ENCODE data around the gene NKAIN2.

The NKAIN2 gene

DNA sequence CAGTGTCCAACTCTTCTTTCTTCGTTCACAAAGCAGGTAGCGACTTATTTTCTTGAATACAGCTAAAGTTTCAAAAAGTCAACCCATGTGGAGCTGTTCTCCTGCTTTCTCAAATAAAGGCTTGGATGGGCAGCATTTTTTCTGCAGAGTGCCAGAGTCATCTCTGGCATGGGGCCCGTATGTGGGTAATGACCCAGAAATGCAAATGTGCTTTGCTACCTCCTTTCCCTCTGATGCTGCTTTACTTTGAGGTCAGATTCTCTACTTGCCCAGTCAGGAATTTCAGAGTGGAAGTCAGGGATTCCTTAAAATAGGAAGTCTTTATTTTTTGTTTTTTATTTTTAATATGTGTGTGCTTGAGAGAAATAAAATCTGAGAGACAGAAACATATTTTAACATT lies 4.9 kb downstream of the NKAIN2 start:
- DNase-seq: peak in 9 of 14 donors; percentile 15 to 85 (median 34)

- no peak for DNase-seq
These were observed 6.5 kb downstream of the NKAIN2 start for GRCh38 chr6:123810214-123810613.

- DNase-seq: no peak
These were observed 7.3 kb downstream of the NKAIN2 start for GRCh38 chr6:123810948-123811347.

- no peak for DNase-seq
These were observed 7.7 kb downstream of the NKAIN2 start for GRCh38 chr6:123811378-123811777.

DNA sequence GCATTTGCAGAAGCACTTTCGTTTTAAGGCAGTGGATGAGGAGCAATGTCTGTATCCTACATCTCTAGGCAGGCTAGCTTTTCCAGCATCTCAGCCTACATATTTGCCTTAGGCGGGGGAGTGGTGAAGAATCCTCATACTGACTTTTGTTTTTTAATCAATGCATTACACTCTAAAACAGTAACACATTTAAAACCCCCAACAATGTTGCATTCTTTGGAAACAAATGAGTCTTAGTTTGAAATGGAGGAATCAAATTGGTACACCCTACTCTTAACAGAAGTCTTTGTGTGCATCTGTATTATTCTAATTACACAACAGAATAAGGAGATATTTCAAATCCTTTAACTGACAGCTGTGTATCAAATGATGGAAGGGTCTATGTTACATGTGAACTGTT lies 9.0 kb downstream of the NKAIN2 start:
- DNase-seq: peak in 1 of 14 donors; percentile 20

- no peak for DNase-seq
These were observed 17.4 kb downstream of the NKAIN2 start for GRCh38 chr6:123821112-123821511.

DNA sequence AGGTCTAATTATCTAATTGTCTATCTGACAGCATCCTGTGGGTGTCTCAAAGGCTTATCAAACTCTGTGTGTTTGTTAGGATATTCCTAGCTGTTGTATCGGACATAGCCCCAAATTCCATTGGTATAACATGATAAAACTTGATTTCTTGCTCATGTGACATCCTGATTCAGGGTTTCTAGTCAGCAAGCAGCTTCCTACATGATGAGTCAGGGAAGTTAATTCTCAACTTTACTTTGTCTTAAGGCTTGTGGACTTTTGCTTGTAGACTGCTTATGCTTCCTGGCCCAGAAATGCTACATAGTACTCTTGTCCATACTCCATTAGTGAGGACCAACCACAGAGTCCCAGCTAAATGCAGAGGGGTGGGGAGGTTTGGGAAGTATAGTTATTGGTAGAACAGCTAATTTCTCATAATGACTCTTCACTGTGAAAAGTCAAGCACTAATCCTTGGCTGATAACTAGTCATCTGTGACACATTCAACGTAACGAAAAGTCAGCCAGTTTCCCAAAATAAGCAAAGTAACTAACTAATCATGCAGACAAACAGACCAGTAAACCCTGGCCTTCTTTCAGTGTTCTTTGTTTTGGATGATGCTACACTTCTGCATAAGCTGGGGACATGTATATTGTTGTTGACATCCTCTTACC lies 25.8 kb downstream of the NKAIN2 start:
- no peak for DNase-seq

- no peak for DNase-seq
These were observed 26.5 kb downstream of the NKAIN2 start for GRCh38 chr6:123830120-123830519.

DNA sequence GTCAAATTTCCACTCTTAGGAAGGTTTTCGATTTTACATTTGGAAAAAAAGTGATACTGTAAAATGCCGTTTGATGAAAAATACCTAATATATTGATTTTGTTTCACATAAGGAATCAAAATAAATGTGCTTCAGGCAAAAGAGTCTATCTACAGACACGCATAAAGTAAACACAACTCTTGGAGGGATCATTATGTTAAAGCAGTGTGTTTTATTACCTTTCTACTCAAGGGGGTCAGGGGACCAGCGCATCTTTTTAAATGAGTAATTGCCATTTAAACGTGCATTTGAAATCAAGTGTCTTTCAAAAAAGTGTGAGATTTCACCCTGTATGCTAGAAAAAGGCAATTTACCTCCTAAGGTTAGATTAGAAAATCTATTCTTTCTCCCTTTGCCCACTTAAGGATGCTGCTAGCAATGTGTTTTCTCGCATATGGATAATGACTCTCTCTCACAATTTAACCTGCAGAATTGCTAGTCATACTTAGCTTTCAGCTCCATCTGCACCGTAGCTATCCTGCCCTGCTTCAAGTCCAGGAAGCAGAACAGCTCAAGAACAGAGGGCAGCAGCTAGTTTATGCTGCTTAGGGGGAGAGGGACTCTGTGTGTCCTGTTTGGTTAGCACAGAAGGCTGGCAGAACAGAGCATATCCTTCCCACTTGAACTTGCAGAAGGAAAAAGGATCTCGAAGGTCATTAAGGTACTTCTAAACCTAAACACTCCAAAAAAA lies 35.0 kb downstream of the NKAIN2 start:
- DNase-seq: no peak

GRCh38 chr6:123841067-123841896 lies 37.6 kb downstream of the NKAIN2 start:
- DNase-seq: no peak

- DNase-seq: no peak
These were observed 40.3 kb downstream of the NKAIN2 start for GRCh38 chr6:123844011-123844410.

DNA sequence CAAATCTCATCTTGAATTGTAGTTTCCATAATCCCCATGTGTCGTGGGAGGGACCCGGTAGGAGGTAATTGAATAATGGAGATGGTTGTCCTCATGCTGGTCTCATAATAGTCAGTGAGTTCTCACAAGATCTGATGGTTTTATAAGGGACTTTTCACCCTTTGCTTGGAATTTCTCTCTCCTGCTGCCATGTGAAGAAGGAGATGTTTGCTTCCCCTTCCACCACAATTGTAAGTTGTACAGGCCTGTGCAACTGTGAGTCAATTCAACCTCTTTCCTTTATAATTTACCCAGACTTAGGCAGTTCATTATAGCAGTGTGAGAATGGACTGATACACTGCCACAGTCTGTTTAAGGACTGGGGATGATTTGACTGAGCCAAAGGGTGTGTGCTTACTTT lies 44.7 kb downstream of the NKAIN2 start:
- no peak for DNase-seq

DNA sequence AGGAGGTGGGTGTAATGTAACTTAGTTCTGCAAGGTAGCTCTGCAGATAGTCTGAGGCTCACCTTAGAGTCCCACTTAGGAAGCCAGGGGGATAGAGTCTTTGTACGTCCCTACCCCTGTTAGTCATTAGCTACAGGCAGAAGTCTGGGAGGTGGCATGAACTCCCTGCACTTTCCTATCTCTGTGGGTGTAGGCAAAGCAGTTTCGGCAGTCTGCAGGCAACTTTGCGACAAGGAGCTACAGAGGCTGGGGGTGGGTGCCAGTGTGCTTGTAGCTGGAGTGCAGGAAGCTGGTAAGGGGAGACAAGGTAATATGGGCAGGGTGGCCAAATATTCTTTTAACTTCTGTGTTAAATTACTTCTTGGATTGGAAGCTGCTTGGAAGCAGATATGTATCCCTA lies 45.7 kb downstream of the NKAIN2 start:
- no peak for DNase-seq

GRCh38 chr6:123850555-123850954 lies 46.9 kb downstream of the NKAIN2 start:
- no peak for DNase-seq

DNA sequence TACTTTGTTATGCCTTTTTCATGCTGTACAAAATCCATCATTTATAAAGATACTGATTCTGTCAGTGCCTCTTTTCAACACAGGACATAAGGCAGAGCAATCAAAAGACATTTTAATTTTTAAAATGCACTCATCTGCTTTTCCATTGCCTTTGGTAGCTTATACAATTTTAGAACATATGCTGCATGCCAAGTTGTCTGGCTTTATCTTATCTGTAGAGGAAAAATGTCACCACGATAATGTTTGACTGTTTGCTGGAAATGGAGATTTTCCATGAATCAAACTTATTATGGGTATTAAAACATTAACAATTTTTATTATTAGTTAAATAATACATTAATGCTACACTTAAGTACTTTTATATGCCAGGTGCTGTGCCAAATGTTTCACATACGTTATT lies 50.5 kb downstream of the NKAIN2 start:
- DNase-seq: no peak

- DNase-seq: no peak
These were observed 51.8 kb downstream of the NKAIN2 start for GRCh38 chr6:123855506-123855905.

- no peak for DNase-seq
These were observed 55.6 kb downstream of the NKAIN2 start for GRCh38 chr6:123859291-123859690.

DNA sequence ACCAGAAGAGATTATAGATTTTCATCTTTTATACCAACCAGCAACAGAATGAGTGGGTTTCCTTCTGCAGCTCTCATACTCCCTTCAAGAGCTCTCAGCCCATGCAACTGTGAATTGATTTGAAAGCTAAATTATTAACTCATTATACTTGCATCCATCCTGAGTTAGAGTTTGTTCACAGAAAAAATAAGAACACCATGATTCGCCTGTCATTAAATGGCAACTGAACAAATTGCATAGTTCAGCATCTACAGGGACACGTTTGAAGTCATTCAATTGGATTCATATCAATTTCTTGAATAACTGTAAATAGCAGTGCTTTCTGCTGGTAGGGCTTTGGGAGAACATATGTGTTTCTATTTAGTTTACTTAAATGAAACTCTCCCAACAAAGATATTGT lies 65.7 kb downstream of the NKAIN2 start:
- no peak for DNase-seq

DNA sequence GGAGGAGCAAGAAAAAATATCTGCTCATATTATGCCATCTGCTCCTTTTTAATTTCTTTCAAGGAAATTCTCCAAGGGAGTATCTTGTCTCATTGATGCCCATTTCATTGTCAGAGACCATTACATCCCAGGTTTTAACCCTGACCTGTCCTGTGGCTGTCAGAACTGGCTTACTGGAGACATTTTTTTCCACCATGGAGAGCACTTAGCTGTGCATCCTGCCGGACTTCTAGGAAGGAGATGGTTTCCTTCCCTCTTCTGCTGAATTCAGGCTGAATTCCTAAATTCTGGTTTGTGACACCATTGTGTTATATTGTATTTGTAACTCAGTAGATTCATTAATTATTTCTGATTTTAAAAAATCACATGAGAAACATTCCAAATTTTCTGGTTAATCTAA lies 70.3 kb downstream of the NKAIN2 start:
- DNase-seq: no peak

DNA sequence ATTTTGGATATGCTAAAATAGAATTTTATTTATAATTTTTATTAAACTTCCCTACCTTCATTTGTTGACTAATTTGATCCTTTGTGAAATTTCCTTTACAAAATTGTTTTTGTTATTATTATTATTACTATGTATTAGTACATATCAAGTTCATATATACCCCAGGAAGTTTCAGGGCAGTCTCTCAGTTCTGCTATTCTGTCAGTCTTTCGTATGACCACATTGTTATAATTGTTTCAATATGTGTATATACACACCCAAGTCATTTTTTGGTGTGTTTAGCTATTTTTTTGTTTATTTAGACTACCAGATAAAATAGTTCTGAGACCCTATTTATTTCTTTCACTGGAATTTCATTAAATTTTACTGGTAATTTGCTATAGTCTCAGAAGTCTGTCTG lies 72.1 kb downstream of the NKAIN2 start:
- no peak for DNase-seq

- no peak for DNase-seq
These were observed 76.1 kb downstream of the NKAIN2 start for GRCh38 chr6:123879749-123880148.

- peak in 1 of 14 donors; percentile 58 for DNase-seq
These were observed 85.3 kb downstream of the NKAIN2 start for GRCh38 chr6:123888771-123889513.

DNA sequence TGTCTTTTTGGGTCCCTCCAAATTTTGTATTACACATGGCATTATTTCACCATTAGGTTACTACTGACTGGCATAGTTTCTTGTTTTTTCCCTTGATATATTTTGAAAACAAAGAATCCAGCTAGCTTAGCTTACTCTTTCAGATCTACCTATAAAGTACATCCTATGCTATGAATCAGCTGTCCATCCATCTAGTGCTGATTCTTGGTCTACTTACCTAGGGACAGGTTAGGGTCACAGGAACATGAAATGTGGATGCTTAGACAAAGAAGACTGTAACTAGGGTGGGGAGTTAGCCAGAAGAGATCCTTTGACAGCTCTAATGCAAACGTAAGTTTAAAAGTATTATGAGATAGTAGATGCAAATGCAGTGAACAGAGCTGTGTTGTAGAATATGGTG lies 91.7 kb downstream of the NKAIN2 start:
- DNase-seq: no peak

Measured in C1 segment of cervical spinal cord (tissue), 14 donors.